Measurements from ENCODE around the gene BMP7.

Gene BMP7

GRCh38 chr20:57190536-57191264 is 75.7 kb downstream of the BMP7 start:
- DNase-seq (ENCODE audit: low spot score) = peak; percentile 44

- DNase-seq (ENCODE audit: low spot score) = no peak
Observed at GRCh38 chr20:57189713-57190112, 76.7 kb downstream of the BMP7 start.

- no peak for DNase-seq (ENCODE audit: low spot score)
Observed at GRCh38 chr20:57188576-57189079, 77.8 kb downstream of the BMP7 start.

- no peak for DNase-seq (ENCODE audit: low spot score)
Observed at GRCh38 chr20:57188056-57188455, 78.4 kb downstream of the BMP7 start.

- DNase-seq (ENCODE audit: low spot score) = no peak
Observed at GRCh38 chr20:57187068-57187634, 79.3 kb downstream of the BMP7 start.

GRCh38 chr20:57186192-57186591 is 80.2 kb downstream of the BMP7 start:
- DNase-seq (ENCODE audit: low spot score) = no peak

GRCh38 chr20:57185188-57185743 is 81.2 kb downstream of the BMP7 start:
- DNase-seq (ENCODE audit: low spot score) = no peak

- no peak for DNase-seq (ENCODE audit: low spot score)
Observed at GRCh38 chr20:57183457-57184009, 82.9 kb downstream of the BMP7 start.

GRCh38 chr20:57181639-57182038 is 84.8 kb downstream of the BMP7 start:
- DNase-seq (ENCODE audit: low spot score) = no peak

GRCh38 chr20:57180954-57181353 is 85.5 kb downstream of the BMP7 start:
- DNase-seq (ENCODE audit: low spot score) = no peak

GRCh38 chr20:57180387-57180786 is 86.1 kb downstream of the BMP7 start:
- DNase-seq (ENCODE audit: low spot score) = no peak

- DNase-seq (ENCODE audit: low spot score) = no peak
Observed at GRCh38 chr20:57179265-57179664, 87.2 kb downstream of the BMP7 start.

- DNase-seq (ENCODE audit: low spot score) = no peak
Observed at GRCh38 chr20:57178582-57179111, 87.8 kb downstream of the BMP7 start.

- no peak for DNase-seq (ENCODE audit: low spot score)
Observed at GRCh38 chr20:57177636-57178280, 88.7 kb downstream of the BMP7 start.

GRCh38 chr20:57176842-57177241 is 89.6 kb downstream of the BMP7 start:
- DNase-seq (ENCODE audit: low spot score) = no peak

GRCh38 chr20:57175397-57176010 is 90.9 kb downstream of the BMP7 start:
- DNase-seq (ENCODE audit: low spot score) = no peak

- DNase-seq (ENCODE audit: low spot score) = no peak
Observed at GRCh38 chr20:57174737-57175136, 91.7 kb downstream of the BMP7 start.

GRCh38 chr20:57173986-57174385 is 92.5 kb downstream of the BMP7 start:
- no peak for DNase-seq (ENCODE audit: low spot score)

- no peak for DNase-seq (ENCODE audit: low spot score)
Observed at GRCh38 chr20:57173041-57173440, 93.4 kb downstream of the BMP7 start.

- DNase-seq (ENCODE audit: low spot score) = no peak
Observed at GRCh38 chr20:57170343-57170742, 96.1 kb downstream of the BMP7 start.

- no peak for DNase-seq (ENCODE audit: low spot score)
Observed at GRCh38 chr20:57169162-57169561, 97.3 kb downstream of the BMP7 start.

Measured in AG20443 (cell line).